Activated T-helper 1 cell treated with anti-CD3 and anti-CD28 coated beads, Interleukin-12 subunit alpha, Interleukin-12 subunit beta, Interleukin-2, Interleukin-4 antibody, amounts not matched to agents 30 ng/mL and 10 ng/mL and 1 ng/mL, durations not matched to agents 14 hours and 24 hours and 36 hours (primary cell): Measurements from ENCODE around the gene ANXA11. TPM values are rescaled to one million over a fixed set of nuclear protein-coding genes. Genes with fewer than 3 reads are reported as not detected.

Experiments
- DNase-seq: peaks from one replicate; pipeline ENCODE4 v3.0.0; 2021; ENCODE audit warnings: low spot score
- H3K27ac Mint-ChIP-seq: one replicate; pipeline ENCODE4 v1.8.0; 2021; ENCODE audit warnings: mild to moderate bottlenecking, mixed read lengths
- H3K27me3 Mint-ChIP-seq: one replicate; pipeline ENCODE4 v1.8.0; 2022; ENCODE audit warnings: mild to moderate bottlenecking, moderate library complexity, mixed read lengths; ENCODE audit not compliant: insufficient read depth
- H3K36me3 Mint-ChIP-seq: one replicate; pipeline ENCODE4 v1.8.0; 2021; ENCODE audit warnings: low read depth, mixed read lengths
- H3K4me1 Mint-ChIP-seq: one replicate; pipeline ENCODE4 v1.8.0; 2021; ENCODE audit warnings: low read depth, mixed read lengths
- H3K4me3 Mint-ChIP-seq: one replicate; pipeline ENCODE4 v1.8.0; 2021; ENCODE audit warnings: mild to moderate bottlenecking, moderate library complexity, mixed read lengths
- H3K9me3 Mint-ChIP-seq: one replicate; pipeline ENCODE4 v1.8.0; 2021; ENCODE audit warnings: mixed read lengths
- intact Hi-C: fragments of 100-400 bp; cut with micrococcal nuclease; formaldehyde crosslinking; loops from one replicate; pipeline ENCODE4 v1.15.1; 2024
- total RNA-seq: library from RNA; stranded (reverse); gene quantifications from 2 replicates; pipeline ENCODE4 v1.2.3, GENCODE V29; 2022

The ANXA11 gene
- total RNA-seq, 1 donor from 2014 or later = 216 TPM

GRCh38 chr10:80122110-80122710 is 83.1 kb downstream of the ANXA11 start:
- H3K27ac Mint-ChIP-seq = no peak overlapping the region
- H3K27me3 Mint-ChIP-seq = peaks cover 11% of the 10 kb centered on the region
- no peaks in the 10 kb centered on the region for H3K9me3 Mint-ChIP-seq
- no peaks in the 10 kb centered on the region for H3K36me3 Mint-ChIP-seq
- no peak for DNase-seq
- intact Hi-C loops = no loop called here
- no peaks in the 10 kb centered on the region for H3K4me1 Mint-ChIP-seq
- H3K4me3 Mint-ChIP-seq = no peak overlapping the region

DNA sequence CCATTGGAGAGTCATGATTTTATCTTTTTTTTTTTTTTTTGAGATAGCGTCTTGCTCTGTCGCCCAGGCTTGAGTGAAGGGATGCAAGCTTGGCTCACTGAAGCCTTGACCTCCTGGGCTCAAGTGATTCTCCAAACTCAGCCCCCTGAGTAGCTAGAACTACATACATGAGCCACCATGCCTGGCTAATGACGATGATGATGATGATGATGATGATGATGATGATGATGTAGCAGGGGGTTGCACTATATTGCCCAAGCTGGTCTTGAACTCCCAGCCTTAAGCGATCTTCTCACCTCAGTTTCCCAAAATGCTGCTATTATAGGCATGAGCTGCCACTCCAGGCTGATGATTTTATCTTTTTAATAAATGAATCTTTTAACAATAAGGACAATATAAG is 86.7 kb downstream of the ANXA11 start:
- no peak for DNase-seq
- no peak overlapping the region for H3K4me3 Mint-ChIP-seq
- H3K36me3 Mint-ChIP-seq = no peaks in the 10 kb centered on the region
- no peaks in the 10 kb centered on the region for H3K4me1 Mint-ChIP-seq
- H3K9me3 Mint-ChIP-seq = no peaks in the 10 kb centered on the region
- peaks cover 11% of the 10 kb centered on the region for H3K27me3 Mint-ChIP-seq
- no peak overlapping the region for H3K27ac Mint-ChIP-seq
- intact Hi-C loops = no loop called here

DNA sequence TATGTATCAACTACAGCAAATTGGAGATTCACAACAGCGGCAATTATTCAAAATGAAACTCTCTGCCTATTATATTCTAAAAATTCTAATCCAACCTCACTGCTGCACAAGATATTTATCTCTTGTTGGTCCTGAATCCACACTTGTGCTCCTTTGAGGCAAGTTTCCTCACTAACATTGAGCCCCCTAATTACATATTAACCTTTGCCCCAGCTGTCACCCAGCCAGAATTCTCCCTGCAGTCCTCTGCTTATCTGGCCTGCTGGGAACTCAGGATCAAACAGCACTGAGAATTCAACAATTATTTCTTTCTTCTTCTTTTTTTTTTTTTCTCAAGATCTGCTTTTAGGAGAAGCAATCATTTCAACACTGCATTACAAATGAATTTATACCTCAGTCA is 94.4 kb downstream of the ANXA11 start:
- Mint-ChIP-seq H3K4me3 (no peak overlapping the region), H3K36me3 (no peaks in the 10 kb centered on the region), H3K4me1 (no peaks in the 10 kb centered on the region), H3K27me3 (no peaks in the 10 kb centered on the region), H3K9me3 (peaks cover 11% of the 10 kb centered on the region), H3K27ac (no peak overlapping the region)
- intact Hi-C loops = no loop called here
- no peak for DNase-seq

GRCh38 chr10:80108576-80109239 is 96.6 kb downstream of the ANXA11 start:
- Mint-ChIP-seq H3K4me1 (no peaks in the 10 kb centered on the region), H3K27me3 (peaks cover under 1% of the 10 kb centered on the region), H3K36me3 (no peaks in the 10 kb centered on the region), H3K9me3 (peaks cover 11% of the 10 kb centered on the region), H3K27ac (no peak overlapping the region), H3K4me3 (no peak overlapping the region)
- DNase-seq = no peak
- intact Hi-C loops = no loop called here

DNA sequence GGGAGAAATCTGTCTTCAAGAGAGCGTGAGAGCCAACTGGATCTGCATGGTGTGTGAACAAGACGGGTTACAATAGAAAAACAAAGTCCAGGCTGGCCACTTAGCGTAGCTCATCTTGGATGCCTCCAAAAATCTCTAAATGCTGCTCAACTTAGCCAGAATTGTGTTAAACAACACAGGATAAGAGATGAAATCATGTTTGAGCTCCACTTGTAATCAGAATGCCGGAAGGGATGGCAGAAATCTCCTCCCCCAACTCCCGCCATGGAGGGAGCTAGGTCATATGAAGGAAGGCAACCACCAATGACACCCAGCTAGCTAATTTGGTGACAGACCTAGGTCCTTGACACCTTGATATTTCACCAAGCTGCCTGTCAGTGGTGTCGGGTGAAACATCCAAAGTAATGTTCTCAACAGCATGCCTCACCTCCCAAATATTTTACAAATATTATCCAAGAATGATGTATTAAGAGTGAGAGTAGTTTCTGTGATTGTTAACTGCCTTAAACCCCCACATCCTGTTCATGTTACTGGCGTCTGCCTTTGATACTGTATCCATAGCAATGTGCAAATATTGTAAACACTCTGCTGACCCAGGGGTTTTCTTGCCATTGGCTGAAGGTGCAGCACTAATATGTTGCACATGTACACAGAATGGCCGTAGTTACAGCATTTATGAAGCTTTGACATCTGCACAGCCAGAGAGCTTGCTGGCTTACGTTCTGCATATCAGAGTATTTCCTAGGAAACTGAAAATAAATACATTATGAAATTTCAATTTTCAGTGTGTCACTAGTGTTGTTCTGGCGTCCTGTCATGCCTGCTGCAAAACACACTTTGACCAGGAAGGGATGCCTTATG is 101.0 kb downstream of the ANXA11 start:
- H3K4me3 Mint-ChIP-seq = no peak overlapping the region
- intact Hi-C loops = no loop called here
- peaks cover 11% of the 10 kb centered on the region for H3K9me3 Mint-ChIP-seq
- H3K27me3 Mint-ChIP-seq = peaks cover 2% of the 10 kb centered on the region
- H3K4me1 Mint-ChIP-seq = no peaks in the 10 kb centered on the region
- H3K36me3 Mint-ChIP-seq = no peaks in the 10 kb centered on the region
- DNase-seq = no peak
- no peak overlapping the region for H3K27ac Mint-ChIP-seq

Other genes with a start within 250 kb of the ANXA11 start
- gene TMEM254, start 126.9 kb downstream of the ANXA11 start, total RNA-seq = 10.8 and 12.4 TPM in 2 replicates
- not detected in 2 replicates for gene PLAC9, start 72.8 kb downstream of the ANXA11 start, total RNA-seq
- not detected in 2 replicates for gene MAT1A, start 84.1 kb upstream of the ANXA11 start, total RNA-seq
- gene DYDC1, start 151.2 kb upstream of the ANXA11 start, total RNA-seq = not detected in 2 replicates
- gene DYDC2, start 151.2 kb upstream of the ANXA11 start, total RNA-seq = not detected in 2 replicates
- 11.9 and 13.2 TPM in 2 replicates for gene PRXL2A, start 203.0 kb upstream of the ANXA11 start, total RNA-seq
- 75.4 and 81.9 TPM in 2 replicates for gene TSPAN14, start 248.8 kb upstream of the ANXA11 start, total RNA-seq